IPS-20b (cell line): Measurements from ENCODE around the gene SYF2.

Source experiments
- H3K27ac ChIP-seq: one replicate; pipeline ENCODE4 v1.5.1; 2013; ENCODE audit warnings: low read length
- H3K27me3 ChIP-seq: 2 replicates; pipeline ENCODE4 v1.6.1; 2013; ENCODE audit warnings: mild to moderate bottlenecking, low read length, inconsistent platforms; ENCODE audit not compliant: insufficient read depth
- H3K36me3 ChIP-seq: 2 replicates; pipeline ENCODE4 v1.6.1; 2013; ENCODE audit warnings: low read depth, mild to moderate bottlenecking, inconsistent platforms, low read length, moderate library complexity; ENCODE audit not compliant: insufficient read depth
- H3K4me1 ChIP-seq: 2 replicates; pipeline ENCODE4 v1.6.1; 2013; ENCODE audit warnings: mild to moderate bottlenecking, control low read depth, inconsistent platforms, low read length, moderate library complexity; ENCODE audit not compliant: insufficient read depth
- H3K4me3 ChIP-seq: 2 replicates; pipeline ENCODE4 v1.5.1; 2013; ENCODE audit warnings: mild to moderate bottlenecking, low read length, inconsistent platforms
- H3K9ac ChIP-seq: 2 replicates; pipeline ENCODE4 v1.6.1; 2013; ENCODE audit warnings: low read depth, mild to moderate bottlenecking, inconsistent platforms, low read length, moderate library complexity
- H3K9me3 ChIP-seq: 2 replicates; pipeline ENCODE4 v1.6.1; 2013; ENCODE audit warnings: mild to moderate bottlenecking, low read depth, low read length, inconsistent platforms; ENCODE audit not compliant: insufficient read depth

SYF2 gene

DNA sequence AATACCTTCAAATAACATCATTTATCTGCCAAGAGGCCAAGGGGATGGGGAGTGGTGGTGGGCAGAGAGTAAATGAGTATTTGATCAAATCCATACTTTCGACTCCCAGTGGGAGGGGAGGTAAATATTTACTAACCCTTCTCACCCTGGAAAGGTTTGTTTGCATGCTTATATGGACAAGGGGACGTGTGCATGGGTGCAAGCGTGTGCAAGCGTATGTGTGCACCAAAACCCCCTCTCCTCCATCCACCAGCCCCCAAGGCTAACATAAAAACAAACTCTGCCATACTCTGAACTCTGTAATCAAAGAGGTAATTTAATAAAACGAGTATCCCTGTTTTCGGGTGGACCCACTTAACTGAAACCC is 58.0 kb downstream of the SYF2 start:
- H3K4me3 ChIP-seq, result no peak overlapping the region
- H3K36me3 ChIP-seq, result no peaks in the 10 kb centered on the region
- no peak overlapping the region for H3K27ac ChIP-seq
- H3K4me1 ChIP-seq, result no peaks in the 10 kb centered on the region
- no peaks in the 10 kb centered on the region for H3K27me3 ChIP-seq
- no peaks in the 10 kb centered on the region for H3K9me3 ChIP-seq
- no peak overlapping the region for H3K9ac ChIP-seq

DNA sequence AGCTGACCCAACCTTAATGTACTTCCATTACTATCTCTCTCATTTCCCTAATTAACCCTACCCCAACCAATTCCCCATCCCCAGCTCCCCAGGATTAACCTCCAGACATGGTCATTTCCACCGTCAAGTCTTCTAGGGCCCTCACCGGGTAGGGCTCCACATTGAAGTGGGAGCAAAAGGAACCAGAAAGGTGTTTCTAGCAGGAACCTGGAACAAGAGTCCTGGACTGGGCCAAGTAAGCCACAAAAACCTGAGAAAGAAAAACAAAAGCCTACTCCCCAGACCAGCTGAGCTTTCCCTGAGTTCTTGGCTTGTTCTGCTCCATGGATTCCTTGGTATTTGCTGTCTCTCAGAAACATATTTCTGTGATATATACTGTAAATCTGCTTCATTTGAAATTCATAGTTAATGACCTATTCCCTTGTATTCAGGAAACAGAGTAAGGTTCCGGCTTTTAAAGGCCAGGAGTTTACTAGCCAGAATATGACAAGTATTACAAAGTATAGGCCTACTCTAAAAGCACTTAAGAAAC is 58.4 kb downstream of the SYF2 start:
- H3K4me3 ChIP-seq, result no peak overlapping the region
- H3K36me3 ChIP-seq, result no peaks in the 10 kb centered on the region
- H3K9me3 ChIP-seq, result no peaks in the 10 kb centered on the region
- no peaks in the 10 kb centered on the region for H3K4me1 ChIP-seq
- no peak overlapping the region for H3K27ac ChIP-seq
- H3K9ac ChIP-seq, result no peak overlapping the region
- H3K27me3 ChIP-seq, result no peaks in the 10 kb centered on the region
